ENCODE results near the gene CDKAL1.

GRCh38 chr6:21118216-21118780 lies 584.0 kb downstream of the CDKAL1 start:
- TF ChIP-seq POLR2A (IDR thresholded peaks at IDR 0.05) (no peak), CTCF (IDR thresholded peaks at IDR 0.05 in 8 of 11, conservative IDR thresholded peaks at IDR 0.05 in 3 of 11) (no peak)

Data from spleen (tissue), 7 donors.